MCF 10A (cell line): Measurements from ENCODE around the gene HK3. TPM values are rescaled to one million over a fixed set of nuclear protein-coding genes. Genes with fewer than 3 reads are reported as not detected.

Experiments used
- BruUV-seq: library from RNA; stranded (reverse); fragments of 400-500 nt; replicated peaks from 2 replicates; lab custom pipeline; 2021; lab: Mats Ljungman, UMichigan
- CTCF ChIA-PET: fragments of 300-600 bp; sonication (Branson Sonifier 250); formaldehyde crosslinking; extraction: SDS; loops from one replicate; lab custom pipeline; 2021; ENCODE audit warnings: antibody characterized with exemption, inconsistent platforms; lab: Yijun Ruan, JAX
- POLR2A ChIA-PET: fragments of 300-600, 350-650 bp; sonication (Branson Sonifier 250); formaldehyde crosslinking; extraction: SDS; loops from one replicate; lab custom pipeline; 2020; ENCODE audit warnings: antibody characterized with exemption, inconsistent platforms; lab: Yijun Ruan, JAX
- DNase-seq: peaks from one replicate; pipeline ENCODE4 v3.0.0-alpha.2; 2018; ENCODE audit not compliant: unreplicated experiment
- H3K27ac Mint-ChIP-seq: one replicate; pipeline ENCODE4 v1.8.0; 2022; ENCODE audit warnings: mild to moderate bottlenecking, low read depth, mixed read lengths; ENCODE audit not compliant: unreplicated experiment
- H3K27me3 Mint-ChIP-seq: one replicate; pipeline ENCODE4 v1.8.0; 2022; ENCODE audit warnings: mixed read lengths; ENCODE audit not compliant: insufficient read depth, unreplicated experiment
- H3K36me3 Mint-ChIP-seq: one replicate; pipeline ENCODE4 v1.8.0; 2022; ENCODE audit warnings: mild to moderate bottlenecking, moderate library complexity, mixed read lengths; ENCODE audit not compliant: insufficient read depth, unreplicated experiment
- H3K4me1 Mint-ChIP-seq: one replicate; pipeline ENCODE4 v1.8.0; 2022; ENCODE audit warnings: mixed read lengths; ENCODE audit not compliant: insufficient read depth, unreplicated experiment
- H3K4me3 Mint-ChIP-seq: one replicate; pipeline ENCODE4 v1.8.0; 2022; ENCODE audit warnings: mild to moderate bottlenecking, moderate library complexity, mixed read lengths; ENCODE audit not compliant: unreplicated experiment
- H3K9me3 Mint-ChIP-seq: one replicate; pipeline ENCODE4 v1.8.0; 2022; ENCODE audit warnings: mixed read lengths; ENCODE audit not compliant: unreplicated experiment
- intact Hi-C: fragments of 100-400 bp; cut with micrococcal nuclease; formaldehyde crosslinking; loops from 2 replicates; pipeline ENCODE4 v1.14.1; 2022
- total RNA-seq: library from RNA; stranded (reverse); gene quantifications from 2 replicates; pipeline ENCODE4 v1.2.3, GENCODE V29; 2022
- TF ChIP-seq, protein P1 (sequence below): fragments of 200-600 bp; IDR thresholded peaks from one replicate; pipeline ENCODE4 v1.8.0; 2022; ENCODE audit warnings: antibody characterized with exemption, mild to moderate bottlenecking; ENCODE audit not compliant: unreplicated experiment

Gene HK3
- total RNA-seq, 1 experiment from 2014 or later: not detected

DNA sequence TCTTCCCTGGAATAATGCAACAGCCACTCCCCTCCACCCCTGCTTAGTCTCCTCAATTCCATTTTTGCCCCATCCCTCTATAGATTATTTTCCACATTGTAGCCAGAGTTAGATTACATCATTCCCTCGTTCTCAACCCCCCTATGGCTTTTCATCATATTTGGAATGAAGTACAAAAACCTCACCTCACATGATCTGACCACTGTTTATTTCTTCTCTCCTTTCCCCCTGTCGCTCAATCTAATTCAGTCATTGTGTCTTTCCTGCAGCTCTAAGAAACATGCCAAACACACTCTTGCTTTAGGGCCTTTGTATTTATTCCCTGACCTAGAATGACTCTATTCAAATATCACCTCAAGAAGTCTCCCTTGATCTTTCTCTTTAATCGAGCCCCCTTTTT, 22.6 kb upstream of the HK3 start:
- intact Hi-C loops: no loop called here
- H3K4me1 Mint-ChIP-seq: peaks cover 5% of the 10 kb centered on the region
- no peaks in the 10 kb centered on the region for H3K27me3 Mint-ChIP-seq
- no TSS peak for BruUV-seq
- POLR2A ChIA-PET: interaction anchor here (0.5 to 0.6 kb wide), 2 partner anchors 120 to 437 kb away, joined by 3 read pairs; no protein-coding TSS in a partner anchor
- no peak overlapping the region for H3K27ac Mint-ChIP-seq
- peaks cover 50% of the 10 kb centered on the region for H3K36me3 Mint-ChIP-seq
- CTCF ChIA-PET: interaction anchor here (0.6 to 4.4 kb wide), 2 partner anchors 261 to 275 kb away, joined by 3 to 23 read pairs; no protein-coding TSS in a partner anchor
- TF ChIP-seq, protein P1, sequence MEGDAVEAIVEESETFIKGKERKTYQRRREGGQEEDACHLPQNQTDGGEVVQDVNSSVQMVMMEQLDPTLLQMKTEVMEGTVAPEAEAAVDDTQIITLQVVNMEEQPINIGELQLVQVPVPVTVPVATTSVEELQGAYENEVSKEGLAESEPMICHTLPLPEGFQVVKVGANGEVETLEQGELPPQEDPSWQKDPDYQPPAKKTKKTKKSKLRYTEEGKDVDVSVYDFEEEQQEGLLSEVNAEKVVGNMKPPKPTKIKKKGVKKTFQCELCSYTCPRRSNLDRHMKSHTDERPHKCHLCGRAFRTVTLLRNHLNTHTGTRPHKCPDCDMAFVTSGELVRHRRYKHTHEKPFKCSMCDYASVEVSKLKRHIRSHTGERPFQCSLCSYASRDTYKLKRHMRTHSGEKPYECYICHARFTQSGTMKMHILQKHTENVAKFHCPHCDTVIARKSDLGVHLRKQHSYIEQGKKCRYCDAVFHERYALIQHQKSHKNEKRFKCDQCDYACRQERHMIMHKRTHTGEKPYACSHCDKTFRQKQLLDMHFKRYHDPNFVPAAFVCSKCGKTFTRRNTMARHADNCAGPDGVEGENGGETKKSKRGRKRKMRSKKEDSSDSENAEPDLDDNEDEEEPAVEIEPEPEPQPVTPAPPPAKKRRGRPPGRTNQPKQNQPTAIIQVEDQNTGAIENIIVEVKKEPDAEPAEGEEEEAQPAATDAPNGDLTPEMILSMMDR: no peak
- no peak overlapping the region for H3K4me3 Mint-ChIP-seq
- H3K9me3 Mint-ChIP-seq: no peaks in the 10 kb centered on the region
- DNase-seq: no peak

DNA sequence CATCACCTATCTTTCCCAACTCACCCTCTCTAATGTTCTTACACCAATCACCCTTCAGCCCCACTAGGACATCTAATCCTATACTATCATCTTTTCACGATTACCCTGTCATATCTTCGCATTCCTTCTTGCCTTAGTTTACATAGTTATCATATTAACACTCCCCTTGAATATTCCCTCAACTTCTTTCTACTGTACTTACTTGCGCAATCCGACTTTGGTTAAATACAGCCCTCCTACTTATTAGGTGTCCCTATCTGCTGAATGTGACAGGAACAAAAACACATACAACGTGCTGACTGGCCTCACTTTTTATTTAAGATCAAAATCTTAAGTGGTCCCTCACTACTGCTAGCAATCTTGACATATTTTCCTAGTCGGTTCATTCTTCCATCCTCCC, 19.5 kb upstream of the HK3 start:
- intact Hi-C loops: no loop called here
- no peak overlapping the region for H3K27ac Mint-ChIP-seq
- H3K27me3 Mint-ChIP-seq: no peaks in the 10 kb centered on the region
- peaks cover 48% of the 10 kb centered on the region for H3K36me3 Mint-ChIP-seq
- POLR2A ChIA-PET: interaction anchor here (0.8 kb wide), 1 partner anchor 15 kb away, joined by 3 read pairs; no protein-coding TSS in a partner anchor
- DNase-seq: no peak
- CTCF ChIA-PET: interaction anchor here (0.6 to 4.2 kb wide), 2 partner anchors 53 to 259 kb away, joined by 3 to 26 read pairs; no protein-coding TSS in a partner anchor
- TF ChIP-seq, protein P1: no peak
- H3K4me1 Mint-ChIP-seq: peaks cover 8% of the 10 kb centered on the region
- H3K4me3 Mint-ChIP-seq: no peak overlapping the region
- no peaks in the 10 kb centered on the region for H3K9me3 Mint-ChIP-seq
- BruUV-seq: no TSS peak

DNA sequence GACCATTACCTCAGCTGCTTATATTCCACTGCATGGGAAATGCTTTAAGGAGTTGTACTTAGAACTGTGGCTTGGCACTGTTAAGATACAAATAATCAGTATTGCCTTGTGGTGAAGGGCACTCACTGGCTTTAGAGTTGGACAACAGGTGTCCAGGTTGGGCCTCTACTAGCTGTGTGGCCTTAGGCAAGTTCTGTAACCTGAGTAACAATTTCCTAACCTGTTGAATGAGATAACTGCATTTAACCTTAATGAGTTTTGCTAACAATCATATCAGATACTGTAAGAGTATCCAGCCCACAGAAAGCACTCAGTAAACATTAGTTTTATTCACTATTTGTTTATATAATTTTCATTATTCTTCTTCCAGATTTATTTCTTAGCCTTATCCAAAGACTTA, 17.2 kb upstream of the HK3 start:
- H3K4me3 Mint-ChIP-seq: no peak overlapping the region
- no TSS peak for BruUV-seq
- no peak overlapping the region for H3K27ac Mint-ChIP-seq
- intact Hi-C loops: no loop called here
- H3K9me3 Mint-ChIP-seq: no peaks in the 10 kb centered on the region
- CTCF ChIA-PET: interaction anchor here (4.2 kb wide), 1 partner anchor 256 kb away, joined by 26 read pairs; no protein-coding TSS in a partner anchor
- DNase-seq: no peak
- H3K27me3 Mint-ChIP-seq: no peaks in the 10 kb centered on the region
- TF ChIP-seq, protein P1: no peak
- peaks cover 51% of the 10 kb centered on the region for H3K36me3 Mint-ChIP-seq
- peaks cover 4% of the 10 kb centered on the region for H3K4me1 Mint-ChIP-seq
- POLR2A ChIA-PET: no interaction called here

DNA sequence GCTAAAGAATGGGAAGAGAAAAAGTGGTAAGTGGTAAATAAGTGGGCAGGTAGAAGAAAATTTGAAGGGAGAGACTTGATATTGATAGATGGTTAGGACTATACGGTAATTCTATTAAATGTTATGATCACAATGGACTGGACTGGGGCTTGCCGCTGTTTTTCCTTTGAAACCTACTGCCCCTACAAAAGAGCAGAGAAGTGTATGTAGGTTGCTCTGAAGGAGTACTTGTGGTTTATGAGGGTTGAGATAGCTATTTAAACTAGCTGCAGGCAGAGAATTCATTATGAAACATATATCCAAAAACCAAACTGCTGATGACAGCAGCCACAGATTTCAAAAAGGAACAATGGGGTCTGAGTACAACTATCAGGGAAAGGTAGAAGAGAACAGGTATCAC, 16.8 kb upstream of the HK3 start:
- no peaks in the 10 kb centered on the region for H3K9me3 Mint-ChIP-seq
- no peaks in the 10 kb centered on the region for H3K27me3 Mint-ChIP-seq
- CTCF ChIA-PET: interaction anchor here (0.6 to 4.2 kb wide), 3 partner anchors 236 to 256 kb away, joined by 3 to 26 read pairs (median 3); no protein-coding TSS in a partner anchor
- peaks cover 51% of the 10 kb centered on the region for H3K36me3 Mint-ChIP-seq
- TF ChIP-seq, protein P1: no peak
- H3K27ac Mint-ChIP-seq: no peak overlapping the region
- H3K4me3 Mint-ChIP-seq: no peak overlapping the region
- H3K4me1 Mint-ChIP-seq: peaks cover 4% of the 10 kb centered on the region
- BruUV-seq: no TSS peak
- intact Hi-C loops: no loop called here
- POLR2A ChIA-PET: interaction anchor here (0.6 kb wide), 1 partner anchor 18 kb away, joined by 3 read pairs; no protein-coding TSS in a partner anchor
- DNase-seq: no peak
